MM.1S (cell line): ENCODE data around the gene CCDC30.

Source experiments
- DNase-seq: peaks from one replicate; pipeline ENCODE4 v3.0.0-alpha.2; 2015
- H2AFZ ChIP-seq: fragments of 300-600 bp; sonication (generic); 2 replicates; pipeline ENCODE4 v1.6.0; 2016; ENCODE audit warnings: antibody characterized with exemption, low read length
- H3F3A ChIP-seq: fragments of 300-600 bp; sonication (generic); 2 replicates; pipeline ENCODE4 v1.6.1; 2016; ENCODE audit warnings: mild to moderate bottlenecking, antibody characterized with exemption, low read length, moderate library complexity, mixed read lengths; ENCODE audit not compliant: insufficient read depth
- H3K27ac ChIP-seq: fragments of 300-600 bp; sonication (generic); 2 replicates; pipeline ENCODE4 v1.5.1; 2016; ENCODE audit warnings: mild to moderate bottlenecking, low read length
- H3K27me3 ChIP-seq: fragments of 300-600 bp; sonication (generic); replicated peaks from 2 replicates; pipeline ENCODE4 v1.6.0; 2016; ENCODE audit warnings: low read length; ENCODE audit not compliant: insufficient read depth
- H3K36me3 ChIP-seq: fragments of 300-600 bp; sonication (generic); replicated peaks from 2 replicates; pipeline ENCODE4 v1.6.1; 2016; ENCODE audit warnings: mild to moderate bottlenecking, low read length, mixed read lengths; ENCODE audit not compliant: insufficient read depth
- H3K4me1 ChIP-seq: fragments of 300-600 bp; sonication (generic); 2 replicates; pipeline ENCODE4 v1.6.1; 2016; ENCODE audit warnings: low read length, mixed read lengths
- H3K4me2 ChIP-seq: fragments of 300-600 bp; sonication (generic); 2 replicates; pipeline ENCODE4 v1.6.0; 2016; ENCODE audit warnings: low read depth, low read length
- H3K4me3 ChIP-seq: fragments of 300-600 bp; sonication (generic); 2 replicates; pipeline ENCODE4 v1.5.1; 2016; ENCODE audit warnings: low read length, mixed read lengths
- H3K79me2 ChIP-seq: fragments of 300-600 bp; sonication (generic); 2 replicates; pipeline ENCODE4 v1.6.1; 2016; ENCODE audit warnings: mixed run types, low read length, mixed read lengths
- H3K9ac ChIP-seq: fragments of 300-600 bp; sonication (generic); 2 replicates; pipeline ENCODE4 v1.6.1; 2016; ENCODE audit warnings: low read length, mixed read lengths
- H3K9me2 ChIP-seq: fragments of 300-600 bp; sonication (generic); replicated peaks from 2 replicates; pipeline ENCODE4 v1.6.1; 2016; ENCODE audit warnings: mild to moderate bottlenecking, low read length, mixed read lengths; ENCODE audit not compliant: insufficient read depth
- H3K9me3 ChIP-seq: fragments of 300-600 bp; sonication (generic); replicated peaks from 2 replicates; pipeline ENCODE4 v1.6.1; 2016; ENCODE audit warnings: mild to moderate bottlenecking, low read length, mixed read lengths; ENCODE audit not compliant: insufficient read depth
- H4K20me1 ChIP-seq: fragments of 300-600 bp; sonication (generic); 2 replicates; pipeline ENCODE4 v1.6.1; 2016; ENCODE audit warnings: mild to moderate bottlenecking, low read length, moderate library complexity, mixed read lengths; ENCODE audit not compliant: insufficient read depth
- EZH2 ChIP-seq: fragments of 300-600 bp; sonication (generic); optimal IDR thresholded peaks from 2 replicates; pipeline ENCODE3; 2017; ENCODE audit warnings: low read depth, mild to moderate bottlenecking, antibody characterized with exemption, low read length, mixed read lengths
- EZH2phosphoT487 ChIP-seq: fragments of 300-600 bp; sonication (generic); IDR thresholded peaks from 2 replicates; pipeline ENCODE4 v1.6.1; 2018; ENCODE audit warnings: antibody characterized with exemption, low read length
- TF ChIP-seq, protein P1 (sequence below): fragments of 300-600 bp; sonication (generic); IDR thresholded peaks from 2 replicates; pipeline ENCODE4 v1.5.1; 2016; ENCODE audit warnings: antibody characterized with exemption, low read length, mixed read lengths

CCDC30 gene

DNA sequence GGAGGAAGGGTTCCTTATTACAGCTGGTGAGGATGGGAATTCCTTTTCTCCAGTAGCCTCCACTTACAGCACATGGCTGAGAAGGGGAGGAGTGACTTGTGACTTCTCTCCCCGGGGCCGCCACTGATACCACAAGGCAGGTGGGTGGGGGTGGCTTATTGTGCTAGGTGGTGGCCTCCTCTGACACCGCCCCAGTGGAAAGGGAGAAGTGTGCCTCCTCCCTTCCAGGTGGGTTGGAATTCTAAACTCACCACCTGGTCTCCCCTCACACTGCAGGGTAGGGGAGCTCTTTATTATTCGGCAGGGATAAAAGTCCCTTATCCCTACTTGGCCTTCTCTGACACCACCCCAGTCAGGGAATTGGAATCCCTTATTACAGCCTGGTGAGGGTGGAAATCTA is 89.5 kb downstream of the CCDC30 start:
- H4K20me1 ChIP-seq, result no peaks in the 10 kb centered on the region
- no peak overlapping the region for H3K27ac ChIP-seq
- DNase-seq, result no peak
- H3F3A ChIP-seq, result no peaks in the 10 kb centered on the region
- H3K9me2 ChIP-seq, result no peaks in the 10 kb centered on the region
- no peaks in the 10 kb centered on the region for H3K4me1 ChIP-seq
- no peak overlapping the region for H3K4me2 ChIP-seq
- no peak overlapping the region for H3K4me3 ChIP-seq
- H2AFZ ChIP-seq, result no peak overlapping the region
- H3K36me3 ChIP-seq, result no peaks in the 10 kb centered on the region
- no peak overlapping the region for H3K9ac ChIP-seq
- H3K79me2 ChIP-seq, result no peaks in the 10 kb centered on the region
- TF ChIP-seq EZH2phosphoT487, result no peak
- no peak for TF ChIP-seq EZH2
- TF ChIP-seq, protein P1, sequence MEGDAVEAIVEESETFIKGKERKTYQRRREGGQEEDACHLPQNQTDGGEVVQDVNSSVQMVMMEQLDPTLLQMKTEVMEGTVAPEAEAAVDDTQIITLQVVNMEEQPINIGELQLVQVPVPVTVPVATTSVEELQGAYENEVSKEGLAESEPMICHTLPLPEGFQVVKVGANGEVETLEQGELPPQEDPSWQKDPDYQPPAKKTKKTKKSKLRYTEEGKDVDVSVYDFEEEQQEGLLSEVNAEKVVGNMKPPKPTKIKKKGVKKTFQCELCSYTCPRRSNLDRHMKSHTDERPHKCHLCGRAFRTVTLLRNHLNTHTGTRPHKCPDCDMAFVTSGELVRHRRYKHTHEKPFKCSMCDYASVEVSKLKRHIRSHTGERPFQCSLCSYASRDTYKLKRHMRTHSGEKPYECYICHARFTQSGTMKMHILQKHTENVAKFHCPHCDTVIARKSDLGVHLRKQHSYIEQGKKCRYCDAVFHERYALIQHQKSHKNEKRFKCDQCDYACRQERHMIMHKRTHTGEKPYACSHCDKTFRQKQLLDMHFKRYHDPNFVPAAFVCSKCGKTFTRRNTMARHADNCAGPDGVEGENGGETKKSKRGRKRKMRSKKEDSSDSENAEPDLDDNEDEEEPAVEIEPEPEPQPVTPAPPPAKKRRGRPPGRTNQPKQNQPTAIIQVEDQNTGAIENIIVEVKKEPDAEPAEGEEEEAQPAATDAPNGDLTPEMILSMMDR, result no peak
- no peaks in the 10 kb centered on the region for H3K27me3 ChIP-seq
- no peaks in the 10 kb centered on the region for H3K9me3 ChIP-seq

DNA sequence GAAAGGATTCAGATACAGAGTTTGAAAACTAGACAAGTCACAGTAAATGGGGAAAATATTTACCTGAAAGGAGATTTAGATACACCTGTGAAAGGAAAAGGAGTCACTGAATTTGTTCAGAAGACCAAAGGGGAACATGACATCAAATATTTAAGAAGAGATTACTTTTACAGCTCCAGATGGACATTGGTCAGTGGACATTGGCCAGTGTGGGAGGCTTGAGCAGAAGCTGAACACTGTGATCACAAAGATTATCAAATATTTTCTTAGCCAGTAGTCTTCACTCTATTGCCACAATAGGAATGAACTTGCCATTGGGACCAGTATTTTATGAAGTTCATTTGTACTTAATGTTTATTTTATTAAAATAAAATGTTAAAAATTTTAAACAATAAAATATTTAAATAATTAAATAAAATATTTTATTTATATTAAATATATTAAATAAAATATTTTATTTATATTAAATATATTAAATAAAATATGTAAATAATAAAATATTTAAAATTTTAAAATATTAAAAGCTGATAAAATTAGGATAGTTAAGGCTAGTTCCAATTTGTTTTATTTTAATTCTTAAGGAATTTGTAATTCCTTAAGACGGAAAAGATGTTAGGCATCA is 94.3 kb downstream of the CCDC30 start:
- H3K4me3 ChIP-seq, result no peak overlapping the region
- H3K27me3 ChIP-seq, result no peaks in the 10 kb centered on the region
- H3K9me2 ChIP-seq, result no peaks in the 10 kb centered on the region
- no peaks in the 10 kb centered on the region for H4K20me1 ChIP-seq
- no peak overlapping the region for H3K9ac ChIP-seq
- H3K4me2 ChIP-seq, result no peak overlapping the region
- H3F3A ChIP-seq, result no peaks in the 10 kb centered on the region
- no peaks in the 10 kb centered on the region for H3K36me3 ChIP-seq
- no peaks in the 10 kb centered on the region for H3K79me2 ChIP-seq
- no peak overlapping the region for H2AFZ ChIP-seq
- no peak overlapping the region for H3K27ac ChIP-seq
- H3K9me3 ChIP-seq, result no peaks in the 10 kb centered on the region
- TF ChIP-seq EZH2 (no peak), EZH2phosphoT487 (no peak)
- TF ChIP-seq, protein P1, result no peak
- no peaks in the 10 kb centered on the region for H3K4me1 ChIP-seq
- no peak for DNase-seq

DNA sequence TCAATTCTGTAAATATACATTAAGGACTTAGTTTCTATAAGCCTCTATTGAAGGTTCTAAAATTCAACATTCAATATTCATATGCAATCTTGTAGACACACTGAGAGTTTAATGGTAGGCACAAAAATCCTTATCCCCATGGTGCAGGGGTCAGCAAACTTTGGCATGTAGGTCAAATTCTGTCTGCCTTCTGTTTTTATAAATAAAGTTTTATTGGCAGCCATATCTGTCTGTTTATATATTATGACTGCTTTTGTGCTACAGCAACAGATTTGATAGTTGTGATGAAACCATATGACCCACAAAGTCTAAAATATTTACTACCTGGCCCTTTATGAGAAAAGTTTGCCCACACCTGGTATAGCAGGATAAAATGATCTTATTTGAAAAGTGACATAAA is 104.0 kb downstream of the CCDC30 start:
- H4K20me1 ChIP-seq, result no peaks in the 10 kb centered on the region
- H3K27ac ChIP-seq, result no peak overlapping the region
- no peak overlapping the region for H3K9ac ChIP-seq

More for the DNA sequence above, 104.0 kb downstream of the CCDC30 start:
- no peaks in the 10 kb centered on the region for H3K9me2 ChIP-seq
- no peak overlapping the region for H3K4me2 ChIP-seq
- no peak for TF ChIP-seq EZH2
- TF ChIP-seq EZH2phosphoT487, result no peak
- TF ChIP-seq, protein P1, result no peak
- no peaks in the 10 kb centered on the region for H3K4me1 ChIP-seq
- no peak overlapping the region for H3K4me3 ChIP-seq
- H3K79me2 ChIP-seq, result no peaks in the 10 kb centered on the region
- no peaks in the 10 kb centered on the region for H3K27me3 ChIP-seq
- H3K36me3 ChIP-seq, result no peaks in the 10 kb centered on the region
- no peaks in the 10 kb centered on the region for H3K9me3 ChIP-seq
- no peak overlapping the region for H2AFZ ChIP-seq
- H3F3A ChIP-seq, result no peaks in the 10 kb centered on the region
- DNase-seq, result no peak
